SK-N-SH (cell line): ENCODE results near the gene ZNF664.

Experiments
- CHD2 ChIP-seq: fragments of 150-350 bp; IDR thresholded peaks from 2 replicates; pipeline ENCODE4 v1.6.1; 2018; ENCODE audit warnings: low read length; ENCODE audit not compliant: partially characterized antibody
- TF ChIP-seq, protein P1 (sequence below): IDR thresholded peaks from 2 replicates; pipeline ENCODE4; 2012

DNA sequence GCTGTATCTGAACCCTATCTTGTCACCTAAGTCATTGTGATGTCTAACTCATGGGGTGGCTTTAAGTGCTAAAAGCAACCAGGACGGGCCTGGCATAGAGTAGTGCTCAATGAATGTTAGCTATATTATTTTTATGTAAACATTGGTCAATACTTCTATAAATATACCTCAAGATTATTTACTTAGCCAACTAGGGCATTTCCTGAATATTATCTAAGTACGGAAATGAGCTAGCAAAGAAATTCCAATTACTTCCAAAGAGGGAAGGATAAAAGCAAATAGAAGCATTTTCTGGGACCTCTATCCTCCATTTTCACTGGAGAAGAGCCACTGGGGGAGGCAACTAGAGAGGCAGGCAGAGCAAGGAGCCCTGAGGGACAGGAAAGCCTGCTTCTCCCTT is 21.0 kb upstream of the ZNF664 start:
- TF ChIP-seq CHD2: no peak
- TF ChIP-seq, protein P1, sequence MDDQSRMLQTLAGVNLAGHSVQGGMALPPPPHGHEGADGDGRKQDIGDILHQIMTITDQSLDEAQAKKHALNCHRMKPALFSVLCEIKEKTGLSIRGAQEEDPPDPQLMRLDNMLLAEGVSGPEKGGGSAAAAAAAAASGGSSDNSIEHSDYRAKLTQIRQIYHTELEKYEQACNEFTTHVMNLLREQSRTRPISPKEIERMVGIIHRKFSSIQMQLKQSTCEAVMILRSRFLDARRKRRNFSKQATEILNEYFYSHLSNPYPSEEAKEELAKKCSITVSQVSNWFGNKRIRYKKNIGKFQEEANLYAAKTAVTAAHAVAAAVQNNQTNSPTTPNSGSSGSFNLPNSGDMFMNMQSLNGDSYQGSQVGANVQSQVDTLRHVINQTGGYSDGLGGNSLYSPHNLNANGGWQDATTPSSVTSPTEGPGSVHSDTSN: no peak
